GM21381 (cell line): ENCODE measurements around the gene CTCF.
"Not testable (repeated sequence)": the region's sequence is repeated elsewhere in the genome, so short reads cannot be mapped to it uniquely, and the experiment has no call there.

Experiments used
- ATAC-seq: cut with Tn5 transposase; IDR thresholded peaks from one replicate; pipeline ENCODE4 v1.9.1; 2021; ENCODE audit warnings: mild to moderate bottlenecking, moderate library complexity; ENCODE audit not compliant: unreplicated experiment

Gene CTCF

GRCh38 chr16:67562526-67562917 lies at the start of gene CTCF:
CTCF (plus strand) TSS chr16:67562526; CDS start chr16:67610833, 48,307 bp downstream.
- peak; percentile 49 for ATAC-seq

GRCh38 chr16:67513892-67514291 lies 48.4 kb upstream of the CTCF start:
- not testable (repeated sequence) for ATAC-seq

GRCh38 chr16:67514382-67514828 lies 47.9 kb upstream of the CTCF start:
- ATAC-seq = peak; percentile 51

- ATAC-seq = no peak
These were observed 45.8 kb upstream of the CTCF start for GRCh38 chr16:67516296-67517154.

- no peak for ATAC-seq
These were observed 45.2 kb upstream of the CTCF start for GRCh38 chr16:67517155-67517445.

- no peak for ATAC-seq
These were observed 44.5 kb upstream of the CTCF start for GRCh38 chr16:67517661-67518423.

- no peak for ATAC-seq
These were observed 43.6 kb upstream of the CTCF start for GRCh38 chr16:67518676-67519075.

- ATAC-seq = no peak
These were observed 43.1 kb upstream of the CTCF start for GRCh38 chr16:67519242-67519641.

GRCh38 chr16:67521095-67521804 lies 41.1 kb upstream of the CTCF start:
- ATAC-seq = peak; percentile 59

- ATAC-seq = no peak
These were observed 37.0 kb upstream of the CTCF start for GRCh38 chr16:67525176-67525860.

- no peak for ATAC-seq
These were observed 36.1 kb upstream of the CTCF start for GRCh38 chr16:67526149-67526791.

GRCh38 chr16:67528222-67528869 lies 34.0 kb upstream of the CTCF start, which contains the start of gene RIPOR1:
RIPOR1 (plus strand) TSS chr16:67528829; CDS start chr16:67538447, 9,618 bp downstream.
- ATAC-seq = no peak

- no peak for ATAC-seq
These were observed 33.3 kb upstream of the CTCF start for GRCh38 chr16:67528870-67529581.

- ATAC-seq = no peak
These were observed 32.7 kb upstream of the CTCF start for GRCh38 chr16:67529582-67530012.

GRCh38 chr16:67530013-67530939 lies 32.0 kb upstream of the CTCF start:
- peak; percentile 34 for ATAC-seq

- no peak for ATAC-seq
These were observed 31.1 kb upstream of the CTCF start for GRCh38 chr16:67531247-67531646.

GRCh38 chr16:67533024-67533560 lies 29.2 kb upstream of the CTCF start:
- ATAC-seq = no peak

GRCh38 chr16:67533987-67534386 lies 28.3 kb upstream of the CTCF start:
- ATAC-seq = not testable (repeated sequence)
